HepG2 (cell line): Measurements from ENCODE around the gene ABCC3. TPM values are rescaled to one million over a fixed set of nuclear protein-coding genes. Genes with fewer than 3 reads are reported as not detected.

Source experiments
- ARNTL ChIP-seq: sonication (generic); formaldehyde crosslinking; IDR thresholded peaks from 2 replicates; pipeline ENCODE4 v1.4.0; 2020; ENCODE audit warnings: mild to moderate bottlenecking, missing genetic modification reagents
- BATF2 ChIP-seq: sonication (generic); formaldehyde crosslinking; IDR thresholded peaks from 2 replicates; pipeline ENCODE4 v1.8.0; 2022; ENCODE audit warnings: mild to moderate bottlenecking, missing genetic modification reagents, moderate library complexity
- EZH2 ChIP-seq: conservative IDR thresholded peaks from 2 replicates; pipeline ENCODE4 v1.6.1; 2012; ENCODE audit warnings: mild to moderate bottlenecking, low read depth, low read length, moderate library complexity
- IKZF5 ChIP-seq: IDR thresholded peaks from 2 replicates; pipeline ENCODE4 v1.6.1; 2018; ENCODE audit warnings: missing genetic modification reagents, mild to moderate bottlenecking, missing compliant biosample characterization
- MTA3 ChIP-seq: sonication (generic); formaldehyde crosslinking; IDR thresholded peaks from 2 replicates; pipeline ENCODE4 v1.4.0; 2020; ENCODE audit warnings: missing genetic modification reagents
- NFE2L1 ChIP-seq: sonication (generic); formaldehyde crosslinking; IDR thresholded peaks from 2 replicates; pipeline ENCODE4 v1.4.0; 2020; ENCODE audit warnings: missing genetic modification reagents, mild to moderate bottlenecking, borderline replicate concordance
- SP2 ChIP-seq: sonication (generic); formaldehyde crosslinking; IDR thresholded peaks from 2 replicates; pipeline ENCODE4 v1.5.1; 2020; ENCODE audit warnings: mild to moderate bottlenecking, missing genetic modification reagents
- SRSF1 ChIP-seq: fragments of 200-400 bp; formaldehyde crosslinking; optimal IDR thresholded peaks from 2 replicates; pipeline ENCODE3; 2017; ENCODE audit warnings: mild to moderate bottlenecking, low read depth, low read length, moderate library complexity
- ZBTB25 ChIP-seq: IDR thresholded peaks from 2 replicates; pipeline ENCODE4 v1.6.1; 2018; ENCODE audit warnings: missing genetic modification reagents
- ZMAT3 ChIP-seq: sonication (generic); formaldehyde crosslinking; conservative IDR thresholded peaks from 2 replicates; pipeline ENCODE4 v1.7.0; 2021; ENCODE audit warnings: missing genetic modification reagents
- ZNF546 ChIP-seq: sonication (generic); formaldehyde crosslinking; conservative IDR thresholded peaks from 2 replicates; pipeline ENCODE4 v1.8.1; 2023; ENCODE audit warnings: mild to moderate bottlenecking, missing genetic modification reagents
- polyA plus RNA-seq, 8 experiments: library from polyadenylated mRNA; depleted of rRNA in 3 of 8; stranded (reverse) in 7 of 8; unstranded in 1 of 8; fragments of >200 nt; fragmentation: Illumina TruSeq in 4 of 8; extraction: Trizol in 4 of 8; gene quantifications; 2 replicates each; pipeline versions ENCODE4 v1.2.1 to v1.2.3, GENCODE V29; 2011 to 2016; ENCODE audit warnings: low read depth in 4 of 8, missing spikeins in 1 of 8, mixed read lengths in 1 of 8; ENCODE audit not compliant: insufficient read depth in 1 of 8
- total RNA-seq, 5 experiments: library from RNA; depleted of rRNA; stranded (reverse); fragments of >200 nt; fragmentation: Illumina TruSeq; extraction: Trizol; gene quantifications; 2 replicates each; pipeline ENCODE4 v1.2.3, GENCODE V29; 2016; ENCODE audit warnings: low read depth in 1 of 5
- TF ChIP-seq, protein P1 (sequence below): sonication (generic); formaldehyde crosslinking; IDR thresholded peaks from 2 replicates; pipeline ENCODE4 v1.5.1; 2020; ENCODE audit warnings: mild to moderate bottlenecking, missing genetic modification reagents, moderate library complexity
- TF ChIP-seq, protein P2 (sequence below): IDR thresholded peaks from 2 replicates; pipeline ENCODE4 v1.6.1; 2016; ENCODE audit warnings: mild to moderate bottlenecking, missing biosample characterization, missing genetic modification reagents
- TF ChIP-seq, protein P3 (sequence below): sonication (generic); formaldehyde crosslinking; IDR thresholded peaks from 2 replicates; pipeline ENCODE4 v1.4.0; 2020; ENCODE audit warnings: missing genetic modification reagents, borderline replicate concordance
- TF ChIP-seq, protein P4 (sequence below): sonication (generic); formaldehyde crosslinking; IDR thresholded peaks from 2 replicates; pipeline ENCODE4 v1.4.0; 2020; ENCODE audit warnings: missing genetic modification reagents; ENCODE audit errors: not compliant biosample characterization

ABCC3 gene
- total and polyA plus RNA-seq, 2 of the 13 experiments (the other 11 are each of a cell fraction or from before 2014, with no cell fraction given), result 25.2 to 50.7 TPM

- no peak for TF ChIP-seq ZNF546 (CRISPR knock-in tag)
- TF ChIP-seq, protein P1, sequence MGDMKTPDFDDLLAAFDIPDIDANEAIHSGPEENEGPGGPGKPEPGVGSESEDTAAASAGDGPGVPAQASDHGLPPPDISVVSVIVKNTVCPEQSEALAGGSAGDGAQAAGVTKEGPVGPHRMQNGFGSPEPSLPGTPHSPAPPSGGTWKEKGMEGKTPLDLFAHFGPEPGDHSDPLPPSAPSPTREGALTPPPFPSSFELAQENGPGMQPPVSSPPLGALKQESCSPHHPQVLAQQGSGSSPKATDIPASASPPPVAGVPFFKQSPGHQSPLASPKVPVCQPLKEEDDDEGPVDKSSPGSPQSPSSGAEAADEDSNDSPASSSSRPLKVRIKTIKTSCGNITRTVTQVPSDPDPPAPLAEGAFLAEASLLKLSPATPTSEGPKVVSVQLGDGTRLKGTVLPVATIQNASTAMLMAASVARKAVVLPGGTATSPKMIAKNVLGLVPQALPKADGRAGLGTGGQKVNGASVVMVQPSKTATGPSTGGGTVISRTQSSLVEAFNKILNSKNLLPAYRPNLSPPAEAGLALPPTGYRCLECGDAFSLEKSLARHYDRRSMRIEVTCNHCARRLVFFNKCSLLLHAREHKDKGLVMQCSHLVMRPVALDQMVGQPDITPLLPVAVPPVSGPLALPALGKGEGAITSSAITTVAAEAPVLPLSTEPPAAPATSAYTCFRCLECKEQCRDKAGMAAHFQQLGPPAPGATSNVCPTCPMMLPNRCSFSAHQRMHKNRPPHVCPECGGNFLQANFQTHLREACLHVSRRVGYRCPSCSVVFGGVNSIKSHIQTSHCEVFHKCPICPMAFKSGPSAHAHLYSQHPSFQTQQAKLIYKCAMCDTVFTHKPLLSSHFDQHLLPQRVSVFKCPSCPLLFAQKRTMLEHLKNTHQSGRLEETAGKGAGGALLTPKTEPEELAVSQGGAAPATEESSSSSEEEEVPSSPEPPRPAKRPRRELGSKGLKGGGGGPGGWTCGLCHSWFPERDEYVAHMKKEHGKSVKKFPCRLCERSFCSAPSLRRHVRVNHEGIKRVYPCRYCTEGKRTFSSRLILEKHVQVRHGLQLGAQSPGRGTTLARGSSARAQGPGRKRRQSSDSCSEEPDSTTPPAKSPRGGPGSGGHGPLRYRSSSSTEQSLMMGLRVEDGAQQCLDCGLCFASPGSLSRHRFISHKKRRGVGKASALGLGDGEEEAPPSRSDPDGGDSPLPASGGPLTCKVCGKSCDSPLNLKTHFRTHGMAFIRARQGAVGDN, result no peak
- TF ChIP-seq IKZF5 (CRISPR knock-in tag), result 0 out of 2 replicates have a peak, but pooled peaks have one; percentile 33
- TF ChIP-seq EZH2, result no peak
- no peak for TF ChIP-seq ARNTL (CRISPR knock-in tag)
- TF ChIP-seq MTA3 (CRISPR knock-in tag), result no peak
- TF ChIP-seq, protein P2, sequence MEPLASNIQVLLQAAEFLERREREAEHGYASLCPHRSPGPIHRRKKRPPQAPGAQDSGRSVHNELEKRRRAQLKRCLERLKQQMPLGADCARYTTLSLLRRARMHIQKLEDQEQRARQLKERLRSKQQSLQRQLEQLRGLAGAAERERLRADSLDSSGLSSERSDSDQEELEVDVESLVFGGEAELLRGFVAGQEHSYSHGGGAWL (CRISPR knock-in tag), result no peak
- 0 out of 2 replicates have a peak, but pooled peaks have one; percentile 37 for TF ChIP-seq ZBTB25 (CRISPR knock-in tag)
- TF ChIP-seq, protein P3, sequence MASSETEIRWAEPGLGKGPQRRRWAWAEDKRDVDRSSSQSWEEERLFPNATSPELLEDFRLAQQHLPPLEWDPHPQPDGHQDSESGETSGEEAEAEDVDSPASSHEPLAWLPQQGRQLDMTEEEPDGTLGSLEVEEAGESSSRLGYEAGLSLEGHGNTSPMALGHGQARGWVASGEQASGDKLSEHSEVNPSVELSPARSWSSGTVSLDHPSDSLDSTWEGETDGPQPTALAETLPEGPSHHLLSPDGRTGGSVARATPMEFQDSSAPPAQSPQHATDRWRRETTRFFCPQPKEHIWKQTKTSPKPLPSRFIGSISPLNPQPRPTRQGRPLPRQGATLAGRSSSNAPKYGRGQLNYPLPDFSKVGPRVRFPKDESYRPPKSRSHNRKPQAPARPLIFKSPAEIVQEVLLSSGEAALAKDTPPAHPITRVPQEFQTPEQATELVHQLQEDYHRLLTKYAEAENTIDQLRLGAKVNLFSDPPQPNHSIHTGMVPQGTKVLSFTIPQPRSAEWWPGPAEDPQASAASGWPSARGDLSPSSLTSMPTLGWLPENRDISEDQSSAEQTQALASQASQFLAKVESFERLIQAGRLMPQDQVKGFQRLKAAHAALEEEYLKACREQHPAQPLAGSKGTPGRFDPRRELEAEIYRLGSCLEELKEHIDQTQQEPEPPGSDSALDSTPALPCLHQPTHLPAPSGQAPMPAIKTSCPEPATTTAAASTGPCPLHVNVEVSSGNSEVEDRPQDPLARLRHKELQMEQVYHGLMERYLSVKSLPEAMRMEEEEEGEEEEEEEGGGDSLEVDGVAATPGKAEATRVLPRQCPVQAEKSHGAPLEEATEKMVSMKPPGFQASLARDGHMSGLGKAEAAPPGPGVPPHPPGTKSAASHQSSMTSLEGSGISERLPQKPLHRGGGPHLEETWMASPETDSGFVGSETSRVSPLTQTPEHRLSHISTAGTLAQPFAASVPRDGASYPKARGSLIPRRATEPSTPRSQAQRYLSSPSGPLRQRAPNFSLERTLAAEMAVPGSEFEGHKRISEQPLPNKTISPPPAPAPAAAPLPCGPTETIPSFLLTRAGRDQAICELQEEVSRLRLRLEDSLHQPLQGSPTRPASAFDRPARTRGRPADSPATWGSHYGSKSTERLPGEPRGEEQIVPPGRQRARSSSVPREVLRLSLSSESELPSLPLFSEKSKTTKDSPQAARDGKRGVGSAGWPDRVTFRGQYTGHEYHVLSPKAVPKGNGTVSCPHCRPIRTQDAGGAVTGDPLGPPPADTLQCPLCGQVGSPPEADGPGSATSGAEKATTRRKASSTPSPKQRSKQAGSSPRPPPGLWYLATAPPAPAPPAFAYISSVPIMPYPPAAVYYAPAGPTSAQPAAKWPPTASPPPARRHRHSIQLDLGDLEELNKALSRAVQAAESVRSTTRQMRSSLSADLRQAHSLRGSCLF, result no peak
- TF ChIP-seq, protein P4, sequence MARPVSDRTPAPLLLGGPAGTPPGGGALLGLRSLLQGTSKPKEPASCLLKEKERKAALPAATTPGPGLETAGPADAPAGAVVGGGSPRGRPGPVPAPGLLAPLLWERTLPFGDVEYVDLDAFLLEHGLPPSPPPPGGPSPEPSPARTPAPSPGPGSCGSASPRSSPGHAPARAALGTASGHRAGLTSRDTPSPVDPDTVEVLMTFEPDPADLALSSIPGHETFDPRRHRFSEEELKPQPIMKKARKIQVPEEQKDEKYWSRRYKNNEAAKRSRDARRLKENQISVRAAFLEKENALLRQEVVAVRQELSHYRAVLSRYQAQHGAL (CRISPR knock-in tag), result no peak
- peak; percentile 81 for TF ChIP-seq SRSF1
- TF ChIP-seq SP2 (CRISPR knock-in tag), result no peak
- TF ChIP-seq ZMAT3 (CRISPR knock-in tag), result no peak
- no peak for TF ChIP-seq NFE2L1 (CRISPR knock-in tag)
- no peak for TF ChIP-seq BATF2 (CRISPR knock-in tag)
Observed at GRCh38 chr17:50634224-50634914, at the start of gene ABCC3 (continued).
